ENCODE measurements around the gene B3GNT2.
"Not testable (repeated sequence)": the region's sequence is repeated elsewhere in the genome, so short reads cannot be mapped to it uniquely, and the experiment has no call there.

B3GNT2 gene

GRCh38 chr2:62185475-62186155, 10.3 kb upstream of the B3GNT2 start:
- no peak for DNase-seq (ENCODE audit: low spot score)

- DNase-seq (ENCODE audit: low spot score), result no peak
Observed at GRCh38 chr2:62186156-62186905, 9.6 kb upstream of the B3GNT2 start.

- DNase-seq (ENCODE audit: low spot score), result no peak
Observed at GRCh38 chr2:62187246-62187645, 8.7 kb upstream of the B3GNT2 start.

GRCh38 chr2:62188416-62188815, 7.5 kb upstream of the B3GNT2 start:
- DNase-seq (ENCODE audit: low spot score), result no peak

- no peak for DNase-seq (ENCODE audit: low spot score)
Observed at GRCh38 chr2:62189196-62189595, 6.7 kb upstream of the B3GNT2 start.

- DNase-seq (ENCODE audit: low spot score), result no peak
Observed at GRCh38 chr2:62192811-62193210, 3.1 kb upstream of the B3GNT2 start.

GRCh38 chr2:62194558-62195420, 1.1 kb upstream of the B3GNT2 start:
- no peak for DNase-seq (ENCODE audit: low spot score)

- peak; percentile 31 for DNase-seq (ENCODE audit: low spot score)
Observed at GRCh38 chr2:62196278-62196901, 475 bp downstream of the B3GNT2 start.

GRCh38 chr2:62197011-62197924, 1.4 kb downstream of the B3GNT2 start:
- peak; percentile 26 for DNase-seq (ENCODE audit: low spot score)

- peak; percentile 37 for DNase-seq (ENCODE audit: low spot score)
Observed at GRCh38 chr2:62197925-62198633, 2.2 kb downstream of the B3GNT2 start.

- not testable (repeated sequence) for DNase-seq (ENCODE audit: low spot score)
Observed at GRCh38 chr2:62198854-62199253, 2.9 kb downstream of the B3GNT2 start.

GRCh38 chr2:62199392-62200125, 3.6 kb downstream of the B3GNT2 start:
- DNase-seq (ENCODE audit: low spot score), result no peak

- DNase-seq (ENCODE audit: low spot score), result no peak
Observed at GRCh38 chr2:62200291-62200841, 4.5 kb downstream of the B3GNT2 start.

- DNase-seq (ENCODE audit: low spot score), result no peak
Observed at GRCh38 chr2:62200868-62201267, 5.0 kb downstream of the B3GNT2 start.

GRCh38 chr2:62201307-62201706, 5.4 kb downstream of the B3GNT2 start:
- DNase-seq (ENCODE audit: low spot score), result no peak

- DNase-seq (ENCODE audit: low spot score), result no peak
Observed at GRCh38 chr2:62202019-62202722, 6.3 kb downstream of the B3GNT2 start.

GRCh38 chr2:62202729-62203128, 6.8 kb downstream of the B3GNT2 start:
- no peak for DNase-seq (ENCODE audit: low spot score)

GRCh38 chr2:62203459-62203858, 7.5 kb downstream of the B3GNT2 start:
- DNase-seq (ENCODE audit: low spot score), result no peak

- no peak for DNase-seq (ENCODE audit: low spot score)
Observed at GRCh38 chr2:62204998-62205496, 9.1 kb downstream of the B3GNT2 start.
